Activated CD4-positive, alpha-beta T cell treated with anti-CD3 and anti-CD28 coated beads for 48 hours (primary cell): ENCODE data around the gene PTBP2.

Experiments used
- DNase-seq: peaks from one replicate; pipeline ENCODE4 v3.0.0-alpha.2; 2020

PTBP2 gene, protein sequence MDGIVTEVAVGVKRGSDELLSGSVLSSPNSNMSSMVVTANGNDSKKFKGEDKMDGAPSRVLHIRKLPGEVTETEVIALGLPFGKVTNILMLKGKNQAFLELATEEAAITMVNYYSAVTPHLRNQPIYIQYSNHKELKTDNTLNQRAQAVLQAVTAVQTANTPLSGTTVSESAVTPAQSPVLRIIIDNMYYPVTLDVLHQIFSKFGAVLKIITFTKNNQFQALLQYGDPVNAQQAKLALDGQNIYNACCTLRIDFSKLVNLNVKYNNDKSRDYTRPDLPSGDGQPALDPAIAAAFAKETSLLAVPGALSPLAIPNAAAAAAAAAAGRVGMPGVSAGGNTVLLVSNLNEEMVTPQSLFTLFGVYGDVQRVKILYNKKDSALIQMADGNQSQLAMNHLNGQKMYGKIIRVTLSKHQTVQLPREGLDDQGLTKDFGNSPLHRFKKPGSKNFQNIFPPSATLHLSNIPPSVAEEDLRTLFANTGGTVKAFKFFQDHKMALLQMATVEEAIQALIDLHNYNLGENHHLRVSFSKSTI

DNA sequence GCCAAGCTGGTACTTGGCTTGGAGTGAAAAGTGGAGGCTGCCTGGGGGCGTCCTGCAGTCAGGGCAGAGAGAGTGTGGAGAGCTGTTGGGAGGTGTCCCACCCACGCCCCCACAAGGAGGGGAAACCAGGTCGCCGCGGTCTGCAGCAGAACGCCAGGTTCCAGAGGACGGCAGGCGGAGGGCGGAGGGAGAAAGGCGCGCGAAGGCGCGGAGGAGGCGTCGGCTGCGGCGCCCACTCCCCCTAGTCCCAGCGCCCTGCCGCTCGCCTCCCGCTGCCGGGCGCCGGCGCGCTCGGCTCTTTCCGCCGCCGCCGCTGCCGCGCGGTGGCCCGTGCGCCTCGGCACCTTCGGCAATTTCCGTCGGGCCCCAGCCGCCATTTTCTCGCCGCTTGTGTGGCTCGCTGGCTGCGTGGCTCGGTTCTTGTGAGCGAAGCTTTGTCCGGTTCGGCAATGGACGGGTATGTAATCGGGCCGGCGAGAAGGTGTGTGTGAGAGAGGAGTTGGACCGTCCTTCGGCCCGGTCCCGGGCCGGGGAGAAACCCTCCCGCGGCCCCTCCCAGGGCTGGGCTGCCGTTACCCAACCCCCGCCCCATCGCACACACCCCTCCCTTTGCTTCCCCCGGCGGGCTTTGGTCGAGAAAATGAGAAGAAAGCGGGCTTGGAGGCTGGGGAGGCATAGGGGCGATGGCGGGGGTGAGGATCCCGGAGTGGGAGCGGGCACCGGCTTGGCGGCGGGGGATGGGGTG, at the start of gene PTBP2:
Gene PTBP2, plus strand, starts transcription at position 369 of the 745 bp plus-strand sequence. Its CDS starts 81 bp downstream, at position 450.
- peak; percentile 87 for DNase-seq

DNA sequence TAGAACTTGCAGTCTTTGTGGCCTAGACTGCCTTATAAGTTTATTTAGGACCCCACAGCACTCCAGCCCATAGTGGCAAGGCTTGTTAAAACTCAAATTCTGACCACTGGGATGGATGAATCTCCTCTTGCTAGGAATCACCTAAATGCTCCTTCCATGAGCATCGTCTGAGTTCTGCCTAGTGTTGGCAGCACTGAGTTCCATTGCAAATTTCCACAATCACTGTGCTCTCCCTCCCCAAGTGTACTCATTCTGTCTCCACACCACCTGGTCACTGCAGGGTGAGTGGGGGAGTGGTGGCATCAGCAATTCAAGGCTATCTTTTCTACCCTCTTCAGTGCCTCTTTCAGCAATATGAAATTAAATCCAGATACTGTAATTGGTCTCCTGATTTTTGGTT, 46.7 kb upstream of the PTBP2 start:
- DNase-seq: no peak

DNA sequence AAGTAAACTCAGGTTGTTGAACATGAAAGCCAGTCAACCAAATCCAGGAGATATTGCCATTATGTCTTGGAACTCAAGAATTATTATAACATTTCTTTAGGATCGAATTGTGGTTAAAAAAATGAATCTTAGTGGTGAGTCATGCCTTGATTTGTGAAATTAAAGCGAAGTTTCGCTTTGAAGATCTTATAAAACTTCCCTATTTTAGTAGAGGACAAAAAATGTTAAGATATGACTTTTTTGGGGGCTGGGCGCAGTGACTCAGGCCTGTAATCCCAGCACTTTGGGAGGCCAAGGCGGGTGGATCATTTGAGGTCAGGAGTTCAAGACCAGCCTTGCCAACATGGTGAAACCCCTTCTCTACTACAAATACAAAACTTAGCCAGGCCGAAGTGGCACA, 39.5 kb upstream of the PTBP2 start:
- DNase-seq: no peak

DNA sequence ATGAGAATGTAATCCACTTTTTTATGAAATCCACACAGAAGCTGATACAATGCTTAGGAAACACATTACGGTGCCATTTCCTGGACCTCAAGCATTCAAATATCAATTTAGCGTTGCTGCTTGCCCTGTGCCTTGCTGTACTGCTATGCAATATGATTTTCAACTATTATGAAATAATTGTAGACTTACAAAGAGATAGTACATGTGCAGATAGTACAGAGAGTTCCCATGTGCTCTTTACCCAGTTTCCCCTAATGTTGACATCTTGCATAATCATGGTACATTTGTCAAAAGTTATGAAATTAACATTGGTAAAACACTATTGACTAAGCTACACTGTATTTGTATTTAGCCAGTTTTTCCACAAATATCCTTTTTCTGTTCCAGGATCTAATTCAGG, 37.7 kb upstream of the PTBP2 start:
- DNase-seq: no peak

DNA sequence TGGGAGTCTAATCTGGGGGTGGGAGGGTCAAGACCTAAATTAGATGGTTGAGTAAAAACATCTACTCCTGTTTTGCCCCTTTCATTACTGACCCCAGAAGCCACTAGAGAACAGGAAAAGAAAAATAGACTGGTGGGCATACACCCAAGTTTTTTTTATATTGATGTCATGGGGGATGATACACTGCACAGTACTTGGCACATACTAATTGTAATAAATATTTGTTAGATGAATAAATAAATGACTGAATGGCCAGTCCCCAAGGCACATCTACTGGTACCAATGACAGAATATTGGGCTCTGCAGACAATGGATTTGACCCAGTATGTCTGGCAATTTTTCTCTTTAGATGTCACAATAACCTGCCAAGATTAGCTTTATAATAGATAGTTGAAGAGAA, 36.8 kb upstream of the PTBP2 start:
- DNase-seq: no peak

DNA sequence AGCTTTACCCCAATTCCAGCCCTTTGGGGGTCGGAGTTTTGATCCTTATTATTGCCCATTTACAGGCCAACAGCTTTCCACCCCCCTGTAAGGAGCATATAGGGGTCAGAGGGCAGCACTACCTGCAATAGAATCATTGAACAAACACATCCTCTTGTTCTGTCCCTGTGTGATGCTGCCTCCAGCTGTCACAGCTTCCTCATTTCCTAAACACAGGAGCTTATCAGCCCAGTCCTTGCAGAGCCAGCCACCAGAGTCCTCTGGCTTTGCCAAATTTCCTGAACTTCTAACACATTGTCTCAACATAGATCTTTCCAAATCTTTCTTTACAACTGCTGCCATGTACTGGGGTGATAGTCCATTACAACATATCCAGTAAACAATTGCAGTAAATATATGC, 32.8 kb upstream of the PTBP2 start:
- DNase-seq: no peak

DNA sequence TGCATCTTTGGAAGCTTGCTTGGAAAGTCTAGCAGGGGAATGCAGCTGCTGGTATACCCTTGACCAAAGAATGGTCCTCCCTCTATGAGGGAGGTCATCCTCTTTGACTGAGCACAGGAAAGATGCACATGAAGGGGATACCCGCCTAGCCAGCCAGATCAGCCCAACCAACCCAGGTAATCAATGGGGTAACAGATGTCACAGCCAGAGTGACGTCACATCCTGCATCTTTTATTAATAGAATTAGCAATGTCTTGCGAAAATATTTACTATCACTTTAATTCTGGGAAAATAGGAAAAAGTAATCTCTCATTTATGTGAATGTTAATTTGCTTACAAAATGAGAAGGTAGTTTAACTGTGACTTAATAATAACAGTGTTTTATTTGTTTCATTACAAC, 25.6 kb upstream of the PTBP2 start:
- DNase-seq: no peak

DNA sequence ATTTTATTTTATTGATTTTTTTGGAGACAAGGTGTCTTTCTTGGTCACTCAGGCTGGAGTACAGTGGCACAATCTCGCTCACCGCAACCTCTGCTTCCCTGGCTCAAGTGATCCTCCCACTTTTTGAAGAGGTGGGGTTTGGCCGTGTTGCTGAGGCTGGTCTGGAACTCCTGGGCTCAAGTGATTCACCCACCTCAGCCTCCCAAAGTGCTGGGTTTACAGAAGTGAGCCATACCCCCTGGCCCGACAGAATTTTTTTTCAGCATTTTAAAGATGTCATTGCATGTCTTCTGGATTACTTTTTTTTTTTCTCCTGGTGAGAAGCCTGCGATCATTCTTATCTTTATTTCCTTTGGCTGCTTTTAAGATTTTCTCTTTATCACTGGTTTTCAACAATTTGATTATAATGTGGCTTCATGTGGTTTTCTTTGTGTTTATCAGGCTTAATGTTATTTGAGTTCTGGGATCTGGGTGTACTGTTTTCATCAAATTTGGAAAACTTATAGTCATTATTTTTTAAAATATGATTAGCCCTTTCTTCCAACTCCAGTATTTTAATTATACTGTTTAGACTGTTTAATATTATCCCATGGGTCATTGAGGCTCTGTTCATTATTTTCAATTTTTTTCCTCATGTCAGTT, 23.1 kb upstream of the PTBP2 start:
- DNase-seq: no peak

DNA sequence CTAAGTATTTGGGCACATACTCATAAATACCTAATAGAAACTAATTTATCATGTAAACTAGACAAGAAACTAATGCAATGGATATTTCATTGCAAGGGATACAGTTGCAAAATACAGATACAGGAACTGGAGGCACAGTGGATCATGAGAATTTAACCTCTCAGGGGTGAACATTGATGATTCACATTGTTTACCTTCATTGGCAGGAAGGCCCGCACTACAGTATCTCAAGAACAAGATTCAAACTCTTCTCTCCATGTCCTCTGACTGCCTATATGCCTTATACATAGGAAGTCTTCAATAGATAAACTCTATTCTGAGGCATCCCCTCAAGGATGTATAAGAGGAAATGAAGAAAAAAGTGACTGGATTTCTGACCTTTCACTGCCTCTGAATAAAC, 18.4 kb upstream of the PTBP2 start:
- DNase-seq: no peak

DNA sequence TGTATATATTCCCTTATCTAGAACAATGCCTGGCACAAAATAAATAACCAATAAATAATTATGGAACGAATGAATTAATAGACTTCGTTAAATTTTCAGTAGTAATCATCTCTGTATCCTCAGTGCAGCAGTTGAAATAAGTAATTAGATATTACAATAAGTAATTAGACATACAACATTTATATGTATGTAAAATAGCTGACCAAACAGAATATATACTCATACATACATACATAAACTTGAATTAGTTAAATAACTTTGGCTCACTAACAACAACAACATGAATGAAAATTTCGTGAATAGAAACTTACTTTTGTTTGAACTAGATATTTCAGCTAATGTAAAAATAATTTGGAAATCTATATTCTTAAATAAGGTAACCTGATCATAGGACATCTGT, 14.6 kb upstream of the PTBP2 start:
- DNase-seq: no peak

DNA sequence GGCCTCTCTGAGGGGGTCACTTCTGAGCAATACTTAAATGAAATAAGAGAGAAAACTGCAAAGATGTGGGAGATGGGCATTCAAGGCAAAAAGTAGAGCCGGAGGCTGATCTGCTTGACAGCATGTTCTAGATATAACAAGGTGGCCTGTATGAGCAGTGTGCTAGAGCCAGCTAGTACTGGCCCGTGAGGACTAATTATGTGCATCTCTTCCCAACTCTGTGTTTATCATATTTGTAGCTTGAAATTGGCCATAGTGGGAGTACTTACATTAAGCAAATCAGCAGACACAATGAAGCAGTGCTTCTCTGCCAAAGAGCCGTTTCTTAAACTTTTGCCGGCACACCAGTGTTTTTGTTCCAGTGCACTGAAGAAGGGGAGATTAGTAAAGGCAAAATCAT, 13.1 kb upstream of the PTBP2 start:
- DNase-seq: no peak

DNA sequence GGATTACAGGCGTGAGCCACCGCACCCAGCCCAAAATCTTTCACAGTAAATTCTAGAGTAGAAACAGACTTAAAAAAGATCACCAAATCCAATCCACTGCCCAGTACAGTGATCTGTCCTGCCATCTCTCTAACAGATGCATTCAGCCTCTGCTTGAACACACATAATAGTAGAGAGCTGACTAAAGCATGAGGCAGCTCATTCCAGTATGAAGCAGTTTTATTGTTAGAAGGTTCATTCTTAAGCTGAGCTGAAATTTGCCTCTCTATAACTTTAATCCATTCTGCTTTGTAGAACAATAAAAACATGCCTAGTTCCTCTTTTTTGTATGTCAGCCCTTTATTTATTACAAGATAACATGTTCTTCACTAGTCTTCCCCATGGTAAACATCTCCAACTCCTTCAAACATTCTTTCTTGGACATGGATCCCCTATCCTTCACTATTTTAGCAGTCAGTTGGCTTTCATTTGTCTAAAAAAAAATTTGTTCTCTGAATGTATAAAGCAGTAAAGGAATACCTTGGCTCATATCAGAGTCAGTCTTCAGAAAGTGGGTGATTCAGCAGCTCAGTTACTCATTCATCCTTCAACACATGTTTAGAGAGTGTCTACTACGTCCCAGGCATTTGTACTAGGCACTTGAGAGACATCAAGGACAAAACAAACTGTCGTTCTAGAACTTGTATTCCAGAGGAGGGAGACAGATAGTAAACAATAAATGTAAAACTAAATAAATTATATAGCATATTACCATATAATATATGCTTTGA, 10.7 kb upstream of the PTBP2 start:
- no peak for DNase-seq

DNA sequence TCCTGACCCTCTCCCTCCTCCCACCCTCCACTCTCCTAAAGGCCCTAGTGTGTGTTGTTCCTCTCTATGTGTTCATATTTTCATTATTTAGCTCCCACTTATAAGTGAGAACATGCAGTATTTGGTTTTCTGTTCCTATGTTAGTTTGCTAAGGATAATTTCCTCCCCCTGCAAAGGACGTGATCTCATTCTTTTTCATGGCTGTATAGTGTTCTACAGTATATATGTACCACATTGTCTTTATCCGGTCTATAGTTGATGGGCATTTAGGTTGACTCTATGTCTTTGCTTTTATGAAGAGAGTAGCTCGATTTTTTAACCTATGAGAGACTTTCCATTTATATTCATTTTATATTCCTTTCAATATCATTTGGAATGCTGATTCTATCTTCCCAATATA, 7.9 kb upstream of the PTBP2 start:
- DNase-seq: no peak

DNA sequence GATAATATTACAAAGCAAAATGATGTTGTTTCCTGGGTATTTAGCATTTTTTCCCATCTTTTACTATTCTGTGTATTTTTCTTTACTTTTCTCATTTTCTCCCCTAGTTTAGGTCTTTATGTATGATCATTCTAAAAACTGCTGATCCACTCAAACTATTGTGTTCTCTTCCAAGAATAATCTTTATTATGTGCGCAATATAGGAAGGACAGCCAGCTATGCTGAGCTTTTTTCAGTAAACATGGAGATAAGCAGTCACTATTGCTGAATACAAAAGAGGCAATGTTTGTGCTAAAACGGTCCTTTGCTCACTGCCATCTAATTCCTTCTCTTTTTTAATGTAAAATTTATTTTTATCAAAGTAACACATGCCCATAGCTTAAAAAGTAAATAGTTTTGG, 6.7 kb upstream of the PTBP2 start:
- no peak for DNase-seq

DNA sequence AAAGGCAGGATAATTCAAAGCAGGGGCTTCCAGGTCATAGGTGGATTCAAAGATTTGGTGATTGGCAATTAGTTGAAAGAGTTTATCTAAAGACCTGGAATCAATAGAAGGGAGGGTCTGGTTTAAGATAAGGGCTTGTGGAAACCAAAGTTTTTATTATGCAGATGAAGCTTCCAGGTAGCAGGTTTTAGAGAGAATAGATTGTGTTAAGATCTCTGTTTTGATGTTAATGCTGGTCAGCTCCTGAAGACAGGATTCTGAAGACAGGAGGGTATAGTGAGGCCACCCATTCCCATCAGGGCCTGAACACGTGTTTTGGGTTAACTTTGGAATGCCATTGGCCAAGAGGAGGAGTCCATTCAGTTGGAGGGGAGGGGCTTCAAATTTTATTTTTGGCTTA, 6.1 kb upstream of the PTBP2 start:
- no peak for DNase-seq

DNA sequence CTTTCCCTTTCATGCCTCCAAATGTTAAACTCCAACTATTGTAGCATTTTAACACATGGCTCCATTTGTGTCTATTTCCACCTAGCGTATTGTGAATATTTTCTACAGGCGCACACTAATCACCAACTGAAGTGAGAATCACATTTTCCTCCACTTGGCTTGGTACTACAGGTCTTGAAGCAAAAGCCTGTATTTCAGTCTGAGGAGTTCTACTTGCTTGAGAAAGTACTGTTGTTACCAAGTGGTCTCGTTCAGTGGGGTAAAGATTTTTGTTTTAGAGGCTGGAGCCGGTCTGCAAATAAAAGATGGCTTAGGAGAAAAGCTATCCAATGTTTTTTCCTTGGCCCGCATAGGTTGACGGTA, 550 bp upstream of the PTBP2 start:
- DNase-seq: no peak

DNA sequence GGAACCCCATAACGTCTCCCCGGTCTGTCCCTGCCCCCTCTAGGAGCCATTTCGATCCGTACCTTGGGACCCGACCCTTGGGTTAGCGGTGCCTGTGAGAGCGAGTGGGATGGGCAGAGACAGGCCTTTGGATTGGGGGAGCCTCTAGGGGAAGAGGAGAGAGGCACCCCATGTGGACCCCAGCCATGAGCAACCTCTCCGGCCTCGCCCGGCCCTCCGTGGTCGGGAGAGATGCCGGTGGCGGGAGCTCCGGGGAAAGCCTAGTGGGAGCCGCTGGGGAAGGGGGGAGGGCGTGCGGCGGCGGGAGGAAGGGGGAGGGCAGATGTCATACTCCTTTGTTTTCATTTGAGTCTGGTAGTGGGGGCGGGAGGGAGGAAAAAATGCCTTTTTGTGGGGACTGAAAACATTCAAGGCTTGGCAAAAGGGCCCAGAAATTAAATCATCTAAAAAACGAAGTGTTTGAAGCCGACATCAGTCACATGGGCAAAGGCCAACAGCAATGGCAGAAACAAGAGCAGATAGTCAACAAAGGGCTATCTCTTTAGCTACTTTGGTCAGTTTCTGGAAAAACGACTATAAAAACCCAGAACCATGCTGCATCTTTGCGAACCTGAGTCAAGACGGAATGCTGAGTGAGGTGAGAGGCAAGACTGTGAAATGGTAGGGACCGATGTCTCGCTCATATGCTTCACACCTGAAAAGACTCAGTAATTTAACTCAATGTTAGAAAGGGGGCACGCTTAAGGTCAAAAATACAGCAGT, 758 bp downstream of the PTBP2 start:
- DNase-seq: peak; percentile 54

DNA sequence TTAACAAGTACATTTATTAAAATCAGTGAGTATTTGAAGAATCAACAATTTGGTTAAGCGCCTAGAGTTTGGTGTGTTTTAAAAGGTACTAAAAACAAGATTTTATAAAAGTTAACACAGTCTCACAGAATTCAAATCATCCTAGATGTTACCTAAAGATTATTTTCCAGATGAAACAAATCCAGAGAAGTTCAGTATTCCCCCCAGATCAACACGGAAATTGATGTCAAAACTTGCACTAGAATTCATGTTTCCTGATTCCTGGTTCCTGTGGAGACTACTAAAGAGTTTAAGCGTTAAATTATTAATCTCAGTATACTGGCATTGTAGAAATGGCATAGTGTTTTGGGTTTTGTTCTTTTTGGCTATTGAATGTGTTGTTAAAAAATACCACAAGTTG, 1.4 kb downstream of the PTBP2 start:
- no peak for DNase-seq

DNA sequence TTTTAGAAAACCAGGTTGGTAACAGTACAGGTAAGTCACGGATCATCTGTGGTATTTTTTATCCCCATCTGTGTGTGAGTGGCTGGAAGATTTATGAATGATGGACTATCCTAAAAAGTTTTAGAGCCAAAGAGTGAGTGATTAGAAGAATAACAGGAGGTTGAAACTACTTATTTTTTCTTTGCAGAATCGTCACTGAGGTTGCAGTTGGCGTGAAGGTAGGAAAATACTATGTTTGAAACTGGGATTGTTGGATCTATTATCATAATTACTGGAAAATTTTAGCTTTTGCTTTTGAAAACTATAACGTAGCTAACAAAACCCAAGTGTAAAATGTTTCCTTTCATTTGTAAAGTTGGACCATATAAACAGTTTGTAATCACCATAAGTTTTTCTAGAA, 1.8 kb downstream of the PTBP2 start:
- DNase-seq: no peak

DNA sequence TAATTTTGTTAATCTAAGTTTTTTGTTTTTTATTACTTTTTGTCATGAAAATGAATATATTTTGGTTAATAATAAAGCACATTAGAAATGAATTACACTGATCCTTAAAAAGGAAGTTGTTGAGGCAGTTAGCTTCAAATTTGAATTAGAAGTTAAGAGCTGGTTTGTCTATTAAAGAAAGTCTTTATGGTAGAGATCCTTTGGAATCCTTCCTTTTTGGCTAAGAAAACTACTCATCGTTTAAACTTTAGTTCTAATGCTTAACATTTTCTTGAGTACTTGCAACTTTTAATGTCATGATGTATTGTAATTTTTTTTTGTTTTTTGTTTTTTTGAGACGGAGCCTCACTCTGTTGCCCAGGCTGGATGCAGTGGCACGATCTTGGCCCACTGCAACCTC, 2.4 kb downstream of the PTBP2 start:
- DNase-seq: no peak

DNA sequence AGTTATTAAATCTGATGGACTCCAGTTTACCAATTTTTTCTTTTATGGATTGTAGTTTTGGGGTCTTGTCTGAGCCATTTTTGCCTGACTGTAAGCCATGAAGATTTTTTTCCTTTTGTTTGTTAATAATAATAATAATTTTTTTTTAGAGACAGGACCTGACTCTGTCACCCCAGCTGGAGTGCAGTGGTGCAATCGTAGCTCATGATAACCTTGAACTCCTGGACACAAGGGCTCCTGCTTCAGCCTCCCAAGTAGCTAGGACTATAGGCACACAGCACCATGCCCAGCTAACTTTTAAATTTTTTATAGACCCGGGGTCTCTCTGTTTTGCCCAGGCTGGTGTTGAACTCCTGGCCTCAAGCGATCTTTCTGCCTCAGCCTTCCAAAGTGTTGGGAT, 6.3 kb downstream of the PTBP2 start:
- DNase-seq: no peak

DNA sequence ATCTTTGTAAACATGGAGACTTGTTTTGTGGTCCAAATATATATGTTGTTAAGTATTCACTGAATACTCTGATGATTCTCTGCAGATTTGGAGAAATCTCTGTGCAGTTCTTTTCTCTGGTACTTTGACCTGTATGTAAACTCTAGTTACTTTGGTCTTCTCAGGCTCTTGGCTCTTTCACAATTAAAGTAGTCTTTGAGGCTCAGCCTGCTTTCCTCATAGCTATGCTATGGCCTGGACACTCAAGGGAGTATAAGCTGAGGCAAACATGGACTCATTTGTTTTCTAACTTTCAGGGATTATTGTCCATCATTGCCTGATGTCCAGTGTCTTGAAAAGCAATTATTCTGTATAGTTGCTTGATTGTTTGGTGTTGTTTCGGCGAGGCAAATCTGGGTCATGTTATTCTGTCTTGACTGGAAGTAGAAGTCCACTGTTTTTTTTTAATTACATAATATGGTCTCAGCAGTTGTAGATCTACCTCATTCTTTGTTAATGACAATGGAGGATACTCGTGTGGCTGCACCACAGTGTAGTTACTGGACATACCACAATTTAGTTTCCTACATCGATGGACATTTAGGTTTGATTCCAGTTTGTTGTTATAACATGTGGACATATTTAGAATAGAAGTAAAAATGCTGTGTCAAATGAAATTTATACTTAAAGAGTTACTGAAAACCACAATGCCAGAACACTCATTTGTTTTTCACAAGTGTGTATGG, 9.2 kb downstream of the PTBP2 start:
- DNase-seq: no peak
